ENCODE measurements around the gene PRICKLE2.

DNA sequence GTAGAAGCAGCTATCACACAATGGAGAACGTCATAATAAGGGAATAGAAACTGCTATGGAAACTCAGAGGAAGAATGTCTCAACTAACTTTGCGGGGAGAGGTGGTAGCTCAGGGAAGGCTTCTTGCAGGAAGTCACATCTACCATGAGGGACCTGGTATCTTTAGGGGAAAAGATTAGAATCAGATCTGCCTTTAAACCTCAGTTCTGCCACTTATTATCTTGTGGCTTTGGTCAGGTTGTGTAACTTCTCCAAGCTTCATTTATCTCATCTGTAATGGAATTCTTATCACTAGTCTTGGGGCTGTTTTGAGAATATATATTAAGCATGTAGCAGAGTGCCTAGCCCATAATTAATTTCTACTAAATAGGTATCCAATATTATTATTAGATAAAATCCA lies 46.4 kb upstream of the PRICKLE2 start:
- TF ChIP-seq, protein P1, sequence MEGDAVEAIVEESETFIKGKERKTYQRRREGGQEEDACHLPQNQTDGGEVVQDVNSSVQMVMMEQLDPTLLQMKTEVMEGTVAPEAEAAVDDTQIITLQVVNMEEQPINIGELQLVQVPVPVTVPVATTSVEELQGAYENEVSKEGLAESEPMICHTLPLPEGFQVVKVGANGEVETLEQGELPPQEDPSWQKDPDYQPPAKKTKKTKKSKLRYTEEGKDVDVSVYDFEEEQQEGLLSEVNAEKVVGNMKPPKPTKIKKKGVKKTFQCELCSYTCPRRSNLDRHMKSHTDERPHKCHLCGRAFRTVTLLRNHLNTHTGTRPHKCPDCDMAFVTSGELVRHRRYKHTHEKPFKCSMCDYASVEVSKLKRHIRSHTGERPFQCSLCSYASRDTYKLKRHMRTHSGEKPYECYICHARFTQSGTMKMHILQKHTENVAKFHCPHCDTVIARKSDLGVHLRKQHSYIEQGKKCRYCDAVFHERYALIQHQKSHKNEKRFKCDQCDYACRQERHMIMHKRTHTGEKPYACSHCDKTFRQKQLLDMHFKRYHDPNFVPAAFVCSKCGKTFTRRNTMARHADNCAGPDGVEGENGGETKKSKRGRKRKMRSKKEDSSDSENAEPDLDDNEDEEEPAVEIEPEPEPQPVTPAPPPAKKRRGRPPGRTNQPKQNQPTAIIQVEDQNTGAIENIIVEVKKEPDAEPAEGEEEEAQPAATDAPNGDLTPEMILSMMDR (IDR thresholded peaks at IDR 0.05 in 8 of 11, conservative IDR thresholded peaks at IDR 0.05 in 3 of 11) = no peak
- TF ChIP-seq POLR2A (IDR thresholded peaks at IDR 0.05) = no peak

Measured in spleen (tissue), 7 donors.